HEK293T (cell line): ENCODE measurements around the gene WNT7A.

Experiments
- ARNT ChIP-seq: fragments of 450-650 bp; IDR thresholded peaks from 2 replicates; pipeline ENCODE4 v1.6.1; 2017; ENCODE audit warnings: mild to moderate bottlenecking
- BHLHE40 ChIP-seq: fragments of 450-650 bp; IDR thresholded peaks from 2 replicates; pipeline ENCODE4 v1.6.1; 2016; ENCODE audit warnings: mild to moderate bottlenecking, moderate library complexity, borderline replicate concordance
- FOXK2 ChIP-seq: fragments of 450-650 bp; IDR thresholded peaks from 2 replicates; pipeline ENCODE4 v1.6.1; 2016; ENCODE audit warnings: mild to moderate bottlenecking
- PKNOX1 ChIP-seq: fragments of 450-650 bp; IDR thresholded peaks from 2 replicates; pipeline ENCODE4 v1.6.1; 2016

DNA sequence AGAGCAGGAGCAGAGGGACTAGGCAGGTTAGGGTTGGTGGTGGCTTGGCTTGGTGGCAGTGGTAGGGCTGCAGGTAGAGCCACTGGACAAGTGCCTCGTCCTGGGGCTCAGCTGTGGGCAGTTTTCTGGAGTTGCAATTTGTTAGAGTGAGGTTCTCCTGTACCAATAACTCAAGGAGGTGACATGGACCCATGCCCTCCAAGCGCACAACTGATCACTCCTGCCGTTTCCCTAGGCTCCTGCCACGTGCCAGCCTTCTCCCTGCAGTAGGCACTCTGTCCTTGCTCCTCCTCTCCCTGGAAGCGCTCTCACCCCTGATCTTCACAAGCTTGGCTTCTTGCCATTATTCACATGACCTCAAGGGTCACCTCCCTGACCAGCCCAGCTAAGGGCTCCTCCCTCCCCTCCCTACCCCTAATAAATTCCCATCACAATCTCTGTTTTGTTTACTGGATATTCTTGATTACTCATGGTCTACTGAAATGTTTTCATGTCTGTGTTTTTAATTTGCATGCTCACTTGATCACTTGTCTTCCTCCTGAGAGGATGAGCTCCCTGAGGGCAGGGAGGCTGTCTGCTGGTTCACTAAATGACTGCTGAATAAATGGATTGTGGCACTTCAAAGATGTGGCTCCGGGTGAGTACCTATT, 3.3 kb downstream of the WNT7A start:
- TF ChIP-seq ARNT: no peak
- TF ChIP-seq FOXK2: no peak
- TF ChIP-seq PKNOX1: no peak
- no peak for TF ChIP-seq BHLHE40
